GM20000 (cell line): ENCODE results near the gene TRIM17.

Experiments used
- DNase-seq: peaks from one replicate; pipeline ENCODE4 v3.0.0; 2012; ENCODE audit warnings: low spot score
- CTCF ChIP-seq: IDR thresholded peaks from 2 replicates; pipeline ENCODE4 v1.5.1; 2012; ENCODE audit warnings: mild to moderate bottlenecking, control low read depth; ENCODE audit errors: extremely low read depth, missing control alignments

TRIM17 gene

GRCh38 chr1:228410015-228410414 is 6.6 kb downstream of the TRIM17 start:
- no peak for TF ChIP-seq CTCF
- DNase-seq = no peak

- no peak for TF ChIP-seq CTCF
- DNase-seq = no peak
Measured at GRCh38 chr1:228408869-228409805, 7.5 kb downstream of the TRIM17 start.

GRCh38 chr1:228408041-228408868 is 8.4 kb downstream of the TRIM17 start:
- DNase-seq = no peak
- TF ChIP-seq CTCF = no peak

- DNase-seq = no peak
- no peak for TF ChIP-seq CTCF
Measured at GRCh38 chr1:228407106-228408040, 9.3 kb downstream of the TRIM17 start.

- TF ChIP-seq CTCF = no peak
- DNase-seq = no peak
Measured at GRCh38 chr1:228405979-228406228, 10.8 kb downstream of the TRIM17 start.

- no peak for TF ChIP-seq CTCF
Measured at GRCh38 chr1:228405200-228405978, 11.3 kb downstream of the TRIM17 start.

More at GRCh38 chr1:228405200-228405978, 11.3 kb downstream of the TRIM17 start:
- no peak for DNase-seq
